Rectal smooth muscle tissue (tissue), 1 donor: Measurements from ENCODE around the gene KLHL11.

Experiments used
- H3K27ac ChIP-seq: one replicate; pipeline ENCODE4 v1.7.0; 2013; ENCODE audit warnings: low read depth, low read length, inconsistent platforms
- H3K27me3 ChIP-seq: one replicate; pipeline ENCODE4 v1.7.0; 2013; ENCODE audit warnings: low read length; ENCODE audit not compliant: control insufficient read depth, insufficient read depth
- H3K36me3 ChIP-seq: one replicate; pipeline ENCODE4 v1.7.0; 2013; ENCODE audit warnings: low read length; ENCODE audit not compliant: control insufficient read depth, insufficient read depth
- H3K4me1 ChIP-seq: one replicate; pipeline ENCODE4 v1.7.0; 2013; ENCODE audit warnings: low read length; ENCODE audit not compliant: control insufficient read depth, insufficient read depth
- H3K4me3 ChIP-seq: one replicate; pipeline ENCODE4 v1.7.0; 2013; ENCODE audit warnings: low read length
- H3K9ac ChIP-seq: one replicate; pipeline ENCODE4 v1.7.0; 2013; ENCODE audit warnings: low read length

Gene KLHL11

GRCh38 chr17:41904242-41904841 lies 39.1 kb upstream of the KLHL11 start:
- Histone ChIP-seq H3K27ac (no peak overlapping the region), H3K4me3 (no peak overlapping the region), H3K27me3 (no peaks in the 10 kb centered on the region), H3K4me1 (no peaks in the 10 kb centered on the region), H3K36me3 (peaks cover 20% of the 10 kb centered on the region), H3K9ac (no peak overlapping the region)

- Histone ChIP-seq H3K27ac (no peak overlapping the region), H3K4me1 (no peaks in the 10 kb centered on the region), H3K27me3 (no peaks in the 10 kb centered on the region), H3K4me3 (no peak overlapping the region), H3K9ac (no peak overlapping the region), H3K36me3 (peaks cover 38% of the 10 kb centered on the region)
These were observed 36.4 kb upstream of the KLHL11 start for GRCh38 chr17:41901646-41902045.

GRCh38 chr17:41896726-41897125 lies 31.5 kb upstream of the KLHL11 start:
- Histone ChIP-seq H3K9ac (no peak overlapping the region), H3K4me3 (no peak overlapping the region), H3K36me3 (peaks cover 40% of the 10 kb centered on the region), H3K27me3 (no peaks in the 10 kb centered on the region), H3K27ac (no peak overlapping the region), H3K4me1 (peaks cover 2% of the 10 kb centered on the region)

- Histone ChIP-seq H3K27ac (no peak overlapping the region), H3K9ac (no peak overlapping the region), H3K36me3 (peaks cover 36% of the 10 kb centered on the region), H3K27me3 (no peaks in the 10 kb centered on the region), H3K4me1 (peaks cover 2% of the 10 kb centered on the region), H3K4me3 (no peak overlapping the region)
These were observed 30.4 kb upstream of the KLHL11 start for GRCh38 chr17:41895617-41896016.

- Histone ChIP-seq H3K36me3 (peaks cover 36% of the 10 kb centered on the region), H3K27ac (peak overlapping the region; percentile 28), H3K27me3 (no peaks in the 10 kb centered on the region), H3K4me1 (peaks cover 2% of the 10 kb centered on the region), H3K9ac (no peak overlapping the region), H3K4me3 (no peak overlapping the region)
These were observed 29.6 kb upstream of the KLHL11 start for GRCh38 chr17:41894791-41895331.

GRCh38 chr17:41893384-41893783 lies 28.2 kb upstream of the KLHL11 start:
- no peak overlapping the region for H3K4me3 ChIP-seq

GRCh38 chr17:41892021-41892376 lies 26.8 kb upstream of the KLHL11 start:
- peaks cover 27% of the 10 kb centered on the region for H3K36me3 ChIP-seq
- peaks cover 2% of the 10 kb centered on the region for H3K4me1 ChIP-seq
- H3K9ac ChIP-seq, result no peak overlapping the region
- no peak overlapping the region for H3K4me3 ChIP-seq
- no peak overlapping the region for H3K27ac ChIP-seq
- no peaks in the 10 kb centered on the region for H3K27me3 ChIP-seq

More at GRCh38 chr17:41893384-41893783, 28.2 kb upstream of the KLHL11 start:
- Histone ChIP-seq H3K4me1 (peaks cover 2% of the 10 kb centered on the region), H3K36me3 (peaks cover 30% of the 10 kb centered on the region), H3K27me3 (no peaks in the 10 kb centered on the region), H3K27ac (no peak overlapping the region), H3K9ac (no peak overlapping the region)

- Histone ChIP-seq H3K36me3 (peaks cover 26% of the 10 kb centered on the region), H3K4me3 (no peak overlapping the region), H3K4me1 (peaks cover 2% of the 10 kb centered on the region), H3K27me3 (no peaks in the 10 kb centered on the region), H3K9ac (no peak overlapping the region), H3K27ac (no peak overlapping the region)
These were observed 26.2 kb upstream of the KLHL11 start for GRCh38 chr17:41891135-41892020.

GRCh38 chr17:41888332-41888965 lies 23.2 kb upstream of the KLHL11 start:
- H3K36me3 ChIP-seq, result peaks cover 35% of the 10 kb centered on the region
- H3K9ac ChIP-seq, result no peak overlapping the region
- H3K27ac ChIP-seq, result no peak overlapping the region
- no peaks in the 10 kb centered on the region for H3K27me3 ChIP-seq
- H3K4me1 ChIP-seq, result no peaks in the 10 kb centered on the region
- H3K4me3 ChIP-seq, result no peak overlapping the region

GRCh38 chr17:41885733-41886132 lies 20.5 kb upstream of the KLHL11 start:
- Histone ChIP-seq H3K9ac (no peak overlapping the region), H3K4me1 (no peaks in the 10 kb centered on the region), H3K27me3 (no peaks in the 10 kb centered on the region), H3K4me3 (no peak overlapping the region), H3K36me3 (peaks cover 35% of the 10 kb centered on the region), H3K27ac (no peak overlapping the region)

GRCh38 chr17:41882756-41883155 lies 17.5 kb upstream of the KLHL11 start:
- Histone ChIP-seq H3K4me3 (no peak overlapping the region), H3K9ac (no peak overlapping the region), H3K36me3 (peaks cover 48% of the 10 kb centered on the region), H3K27me3 (no peaks in the 10 kb centered on the region), H3K27ac (no peak overlapping the region), H3K4me1 (no peaks in the 10 kb centered on the region)

- no peak overlapping the region for H3K9ac ChIP-seq
- H3K36me3 ChIP-seq, result peaks cover 29% of the 10 kb centered on the region
- H3K27ac ChIP-seq, result no peak overlapping the region
- H3K4me3 ChIP-seq, result no peak overlapping the region
- H3K4me1 ChIP-seq, result no peaks in the 10 kb centered on the region
- H3K27me3 ChIP-seq, result no peaks in the 10 kb centered on the region
These were observed 14.9 kb upstream of the KLHL11 start for GRCh38 chr17:41880130-41880529.
